Measurements from ENCODE around the gene IGF2.

DNA sequence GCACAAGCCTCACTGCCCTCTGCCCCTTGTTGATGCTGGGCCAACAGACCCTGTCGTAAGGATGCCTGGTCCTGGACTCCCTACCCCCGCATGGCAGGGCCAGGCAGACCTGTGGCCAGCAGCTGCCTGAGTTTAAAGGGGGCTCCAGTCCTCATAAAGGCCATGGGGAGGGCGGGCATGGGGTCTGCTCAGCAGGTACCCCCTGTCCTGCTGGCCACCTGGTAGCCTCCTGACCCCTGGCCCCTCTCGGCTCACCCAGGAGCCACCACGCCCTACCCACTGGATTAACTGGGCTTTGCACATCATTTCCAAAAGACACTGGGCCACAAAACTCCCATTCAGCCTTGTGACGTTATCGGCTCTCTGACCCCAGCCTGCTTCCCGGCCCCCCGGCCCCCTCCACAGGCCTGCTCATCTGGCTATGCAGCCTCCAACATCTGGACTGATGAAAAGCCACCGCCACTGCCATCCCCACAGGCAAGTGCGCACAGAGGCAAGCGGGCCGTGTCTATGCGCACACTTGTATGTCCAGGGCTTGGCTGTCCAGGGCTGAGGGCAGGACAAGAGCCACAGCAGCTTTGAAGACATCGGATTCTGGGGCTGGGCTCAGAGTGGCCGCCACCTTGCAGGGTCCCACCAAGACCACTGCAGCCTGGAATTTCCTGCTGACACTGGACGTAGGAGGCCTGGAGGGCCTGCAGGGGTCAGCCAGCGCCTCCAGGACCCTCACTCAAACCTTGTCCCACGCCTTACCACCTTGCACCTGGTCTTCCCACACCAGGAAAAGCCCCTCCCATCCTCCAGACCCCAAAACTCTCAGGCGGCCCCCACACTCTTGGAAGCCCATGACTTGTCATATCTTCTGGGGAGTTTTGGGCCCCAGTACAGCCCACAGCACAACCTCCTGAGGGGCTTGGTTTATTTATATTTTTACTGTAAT is 48.7 kb downstream of the IGF2 start:
- TF ChIP-seq CTCF (IDR thresholded peaks at IDR 0.05; ENCODE audit: extremely low read depth in 1 of 2, insufficient read depth in 1 of 2, low read depth in 1 of 2, low read length in 2 of 2) (no peak), POLR2A (IDR thresholded peaks at IDR 0.05; ENCODE audit: low read depth, low read length) (no peak), POLR2AphosphoS5 (IDR thresholded peaks at IDR 0.05; ENCODE audit: insufficient read depth, low read depth, low read length) (no peak), EZH2 (IDR thresholded peaks at IDR 0.05; ENCODE audit: borderline replicate concordance, low read depth, low read length, severe bottlenecking) (no peak), JUN (IDR thresholded peaks at IDR 0.05; ENCODE audit: borderline replicate concordance, insufficient read depth, insufficient read length, low read depth) (no peak), MYC (IDR thresholded peaks at IDR 0.05; ENCODE audit: low read depth, low read length) (no peak), FOS (IDR thresholded peaks at IDR 0.05; ENCODE audit: borderline replicate concordance, insufficient read depth, low read length) (no peak), GATA2 (IDR thresholded peaks at IDR 0.05; ENCODE audit: insufficient read depth, insufficient read length, low read depth, low read length) (no peak)
- TF ChIP-seq, protein P1, sequence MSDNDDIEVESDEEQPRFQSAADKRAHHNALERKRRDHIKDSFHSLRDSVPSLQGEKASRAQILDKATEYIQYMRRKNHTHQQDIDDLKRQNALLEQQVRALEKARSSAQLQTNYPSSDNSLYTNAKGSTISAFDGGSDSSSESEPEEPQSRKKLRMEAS (IDR thresholded peaks at IDR 0.05; ENCODE audit: insufficient read depth, insufficient read length) = no peak
